BJ (cell line): ENCODE results near the gene CHTF18. TPM values are rescaled to one million over a fixed set of nuclear protein-coding genes. Genes with fewer than 3 reads are reported as not detected.

Experiments used
- CTCF ChIA-PET: fragments of 350-600 bp; formaldehyde crosslinking; extraction: SDS; loops from one replicate; lab custom pipeline; 2021; ENCODE audit warnings: antibody characterized with exemption, inconsistent platforms; lab: Yijun Ruan, JAX
- POLR2A ChIA-PET: fragments of 300-600 bp; sonication (Branson Sonifier 250); formaldehyde crosslinking; extraction: SDS; loops from one replicate; lab custom pipeline; 2021; ENCODE audit warnings: antibody characterized with exemption; lab: Charles Lee
- DNase-seq: peaks from one replicate; pipeline ENCODE4 v3.0.0-alpha.2; 2011; ENCODE audit warnings: low read depth
- H3K27me3 ChIP-seq: 2 replicates; pipeline ENCODE4 v1.6.0; 2011; ENCODE audit warnings: low read length; ENCODE audit not compliant: control insufficient read depth, insufficient read depth
- H3K36me3 ChIP-seq: 2 replicates; pipeline ENCODE4 v1.5.1; 2011; ENCODE audit warnings: low read length; ENCODE audit not compliant: control insufficient read depth, insufficient read depth
- H3K4me3 ChIP-seq: 2 replicates; pipeline ENCODE4 v1.5.1; 2011; ENCODE audit warnings: low read depth, mild to moderate bottlenecking, control low read depth, low read length
- polyA plus RNA-seq: library from polyadenylated mRNA; depleted of rRNA; stranded (reverse); fragments of >200 nt; gene quantifications from 2 replicates; pipeline ENCODE4 v1.2.3, GENCODE V29; 2011
- TF ChIP-seq, protein P1 (sequence below): IDR thresholded peaks from 2 replicates; pipeline ENCODE4 v1.5.1; 2011; ENCODE audit warnings: low read depth, mild to moderate bottlenecking, control low read depth, inconsistent platforms, low read length, moderate library complexity; ENCODE audit not compliant: insufficient read depth

CHTF18 gene
- polyA plus RNA-seq, 1 experiment = 6.1 TPM

DNA sequence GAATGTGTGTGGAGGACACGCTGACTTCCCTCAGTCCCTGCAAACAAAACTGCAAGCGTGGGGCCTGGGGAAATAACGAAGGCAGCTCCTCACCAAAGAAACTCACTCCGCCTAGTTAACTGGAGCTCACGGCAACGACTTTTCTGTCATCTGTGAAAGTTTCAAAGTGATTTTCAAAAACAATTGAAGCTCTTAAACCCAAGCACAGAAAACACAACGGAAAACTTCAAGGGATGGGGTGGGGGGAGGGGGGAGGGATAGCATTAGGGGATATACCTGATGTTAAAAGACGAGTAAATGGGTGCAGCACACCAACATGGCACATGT lies 15.3 kb downstream of the CHTF18 start:
- Histone ChIP-seq H3K4me3 (no peak overlapping the region), H3K36me3 (no peaks in the 10 kb centered on the region), H3K27me3 (peaks cover 17% of the 10 kb centered on the region)
- no peak for DNase-seq
- ChIA-PET CTCF (interaction anchor here (0.6 to 1.1 kb wide), 3 partner anchors 19 to 254 kb away, joined by 3 to 4 read pairs (median 3); no protein-coding TSS in a partner anchor), POLR2A (no interaction called here)
- TF ChIP-seq, protein P1, sequence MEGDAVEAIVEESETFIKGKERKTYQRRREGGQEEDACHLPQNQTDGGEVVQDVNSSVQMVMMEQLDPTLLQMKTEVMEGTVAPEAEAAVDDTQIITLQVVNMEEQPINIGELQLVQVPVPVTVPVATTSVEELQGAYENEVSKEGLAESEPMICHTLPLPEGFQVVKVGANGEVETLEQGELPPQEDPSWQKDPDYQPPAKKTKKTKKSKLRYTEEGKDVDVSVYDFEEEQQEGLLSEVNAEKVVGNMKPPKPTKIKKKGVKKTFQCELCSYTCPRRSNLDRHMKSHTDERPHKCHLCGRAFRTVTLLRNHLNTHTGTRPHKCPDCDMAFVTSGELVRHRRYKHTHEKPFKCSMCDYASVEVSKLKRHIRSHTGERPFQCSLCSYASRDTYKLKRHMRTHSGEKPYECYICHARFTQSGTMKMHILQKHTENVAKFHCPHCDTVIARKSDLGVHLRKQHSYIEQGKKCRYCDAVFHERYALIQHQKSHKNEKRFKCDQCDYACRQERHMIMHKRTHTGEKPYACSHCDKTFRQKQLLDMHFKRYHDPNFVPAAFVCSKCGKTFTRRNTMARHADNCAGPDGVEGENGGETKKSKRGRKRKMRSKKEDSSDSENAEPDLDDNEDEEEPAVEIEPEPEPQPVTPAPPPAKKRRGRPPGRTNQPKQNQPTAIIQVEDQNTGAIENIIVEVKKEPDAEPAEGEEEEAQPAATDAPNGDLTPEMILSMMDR = no peak

DNA sequence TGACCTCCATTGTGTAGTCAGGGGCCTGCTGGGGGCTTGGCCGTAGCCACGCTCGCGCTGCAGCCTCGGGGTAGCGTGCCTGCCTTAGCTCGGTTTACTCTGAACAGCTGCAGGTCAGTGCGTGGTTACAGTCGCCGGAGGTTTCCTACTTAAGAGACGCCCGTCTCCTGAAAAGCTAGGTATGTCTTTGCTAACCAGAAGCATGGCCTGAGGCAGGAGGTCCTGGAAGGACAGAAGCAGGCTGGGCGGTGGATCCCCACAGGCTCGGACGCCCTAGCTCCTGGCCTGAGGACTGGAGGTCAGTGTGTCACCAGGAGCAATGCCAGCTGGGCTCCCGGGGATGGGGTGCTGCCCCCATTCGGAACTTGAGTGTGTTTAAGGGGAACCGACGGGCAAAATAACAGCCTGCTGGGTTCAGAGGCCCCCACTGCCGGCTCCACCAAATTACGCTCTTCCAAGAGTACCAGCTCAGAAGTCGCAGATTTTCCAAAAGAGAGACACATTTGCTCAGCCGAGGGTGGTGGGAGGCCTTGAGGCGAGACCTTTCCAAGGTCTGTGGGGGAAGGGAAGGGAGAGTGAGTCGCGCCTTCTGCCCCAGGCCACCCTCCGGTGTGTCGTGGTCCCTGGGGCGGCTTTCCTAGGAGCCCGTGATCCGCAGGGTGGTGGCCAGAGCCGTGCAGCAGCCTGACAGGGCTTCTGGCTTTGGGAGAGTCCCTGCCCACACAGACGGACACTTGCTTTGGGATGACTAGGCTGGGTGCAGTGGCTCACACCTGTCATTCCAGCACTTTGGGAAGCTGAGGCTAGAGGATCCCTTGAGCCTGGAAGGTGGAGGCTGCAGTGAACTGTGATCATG lies 16.0 kb downstream of the CHTF18 start:
- CTCF ChIA-PET = interaction anchor here (0.6 to 0.9 kb wide), 3 partner anchors 68 to 253 kb away, joined by 3 to 5 read pairs (median 3); no protein-coding TSS in a partner anchor
- POLR2A ChIA-PET = no interaction called here

DNA sequence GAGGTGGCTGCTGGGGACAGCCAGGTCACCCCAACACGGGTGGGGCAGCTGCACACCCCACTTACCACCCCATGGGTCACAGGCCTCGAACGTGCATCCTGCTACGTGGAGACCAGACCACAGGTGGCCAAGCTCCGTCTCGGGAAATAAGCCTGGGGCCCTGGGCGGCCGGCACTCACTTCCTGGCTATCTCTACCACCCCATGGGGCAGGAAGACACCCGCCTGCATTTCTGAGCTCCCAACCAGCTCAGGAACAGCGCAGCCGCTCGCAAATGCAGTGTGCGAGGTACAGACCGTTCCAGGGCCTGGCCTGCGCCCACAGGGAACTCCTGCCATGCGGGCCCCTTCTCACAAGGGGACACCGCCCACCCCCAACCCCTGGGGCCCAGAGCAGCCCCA lies 17.1 kb downstream of the CHTF18 start:
- Histone ChIP-seq H3K36me3 (no peaks in the 10 kb centered on the region), H3K27me3 (peaks cover 11% of the 10 kb centered on the region), H3K4me3 (no peak overlapping the region)
- no peak for DNase-seq
- TF ChIP-seq, protein P1 = no peak
- ChIA-PET POLR2A (no interaction called here), CTCF (interaction anchor here (0.6 to 1.4 kb wide), 2 partner anchors 107 to 251 kb away, joined by 3 to 5 read pairs; no protein-coding TSS in a partner anchor)

More for the DNA sequence above, 16.0 kb downstream of the CHTF18 start:
- peaks cover 17% of the 10 kb centered on the region for H3K27me3 ChIP-seq
- no peak for DNase-seq
- TF ChIP-seq, protein P1 = no peak
- no peaks in the 10 kb centered on the region for H3K36me3 ChIP-seq
- no peak overlapping the region for H3K4me3 ChIP-seq

DNA sequence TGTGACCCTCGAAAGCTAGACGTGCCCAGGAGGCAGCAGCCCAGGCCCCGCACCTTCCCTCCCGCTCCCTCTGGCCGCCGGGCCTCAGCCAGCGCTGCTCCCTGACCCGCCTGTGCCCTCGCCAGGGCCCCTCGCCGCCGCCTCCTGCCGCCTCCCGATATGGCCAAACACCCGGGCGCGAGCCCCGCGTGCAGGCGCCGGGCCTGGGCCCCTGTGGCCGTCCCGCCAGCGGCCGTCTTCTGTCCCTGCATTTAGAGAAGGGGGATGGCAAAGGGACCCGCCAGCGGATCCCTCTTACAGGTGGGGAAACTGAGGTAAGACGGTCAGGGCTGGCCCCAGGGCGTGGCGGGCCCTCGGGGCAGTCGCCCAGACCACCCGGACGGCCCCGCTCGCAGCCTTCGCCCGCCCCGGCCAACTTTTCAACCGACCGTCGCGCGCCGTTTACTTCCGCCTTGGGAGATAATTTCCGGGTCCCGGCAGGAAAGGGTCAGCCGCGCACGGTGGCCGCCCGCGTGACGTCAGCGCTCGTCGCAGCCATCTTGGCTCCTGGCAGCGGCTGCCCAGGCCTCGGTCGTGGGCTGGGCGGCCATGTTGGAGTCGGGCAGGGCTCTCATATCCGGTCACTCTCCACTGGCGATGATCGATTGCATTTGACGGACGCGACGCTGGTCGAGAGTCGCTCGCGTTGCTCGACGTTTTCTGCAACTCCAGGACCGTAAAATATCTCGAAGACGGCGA lies 19.1 kb downstream of the CHTF18 start:
- Histone ChIP-seq H3K4me3 (peak overlapping the region; percentile 66), H3K27me3 (peaks cover 1% of the 10 kb centered on the region; the same call in 1 of the 2 replicates), H3K36me3 (no peaks in the 10 kb centered on the region)
- TF ChIP-seq, protein P1 = no peak
- ChIA-PET POLR2A (interaction anchor here (0.6 kb wide), 1 partner anchor 236 kb away, joined by 3 read pairs; no protein-coding TSS in a partner anchor), CTCF (interaction anchor here (0.6 to 1.9 kb wide), 5 partner anchors 22 to 251 kb away, joined by 3 to 7 read pairs (median 3); no protein-coding TSS in a partner anchor)
- DNase-seq = peak; percentile 52

DNA sequence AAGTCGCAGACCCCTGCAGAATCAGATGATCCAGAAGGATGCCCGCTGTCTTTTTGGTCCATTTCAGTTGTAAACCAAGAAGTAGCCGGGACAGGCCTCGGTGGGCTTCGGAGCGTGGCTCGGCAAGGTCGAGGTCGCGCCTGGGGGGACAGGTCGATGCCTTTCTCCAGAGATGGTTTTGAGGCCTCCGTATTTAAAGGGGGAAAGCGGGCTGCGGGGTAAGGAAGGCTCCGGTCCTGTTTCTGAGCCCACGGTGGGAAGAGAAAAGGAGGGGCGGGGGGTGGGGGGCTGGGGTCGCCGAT lies 19.6 kb downstream of the CHTF18 start:
- Histone ChIP-seq H3K36me3 (no peaks in the 10 kb centered on the region), H3K4me3 (peak overlapping the region; percentile 66), H3K27me3 (peaks cover 1% of the 10 kb centered on the region; the same call in 1 of the 2 replicates)
- CTCF ChIA-PET = interaction anchor here (1.0 kb wide), 1 partner anchor 247 kb away, joined by 3 read pairs; no protein-coding TSS in a partner anchor
- TF ChIP-seq, protein P1 = no peak
- POLR2A ChIA-PET = no interaction called here
- no peak for DNase-seq
